Smooth muscle cell (in vitro differentiated cells): ENCODE data around the gene FAIM2. TPM values are rescaled to one million over a fixed set of nuclear protein-coding genes. Genes with fewer than 3 reads are reported as not detected.

ENCODE experiments used
- DNase-seq: peaks from one replicate; lab custom pipeline; 2025; ENCODE audit not compliant: unreplicated experiment; lab: John Stamatoyannopoulos, UW
- H2AFZ ChIP-seq: fragments of 200-600 bp; sonication (generic); 2 replicates; pipeline ENCODE4 v1.6.0; 2016; ENCODE audit warnings: antibody characterized with exemption, low read depth, mild to moderate bottlenecking
- H3F3A ChIP-seq: fragments of 200-600 bp; sonication (generic); 2 replicates; pipeline ENCODE4 v1.6.0; 2017; ENCODE audit warnings: antibody characterized with exemption, low read depth
- H3K27ac ChIP-seq: fragments of 200-600 bp; sonication (generic); 2 replicates; pipeline ENCODE4 v1.5.1; 2016; ENCODE audit warnings: low read depth, mild to moderate bottlenecking
- H3K27me3 ChIP-seq: fragments of 200-600 bp; sonication (generic); 2 replicates; pipeline ENCODE4 v1.6.1; 2016; ENCODE audit warnings: low read depth, mild to moderate bottlenecking
- H3K36me3 ChIP-seq: fragments of 200-600 bp; sonication (generic); 2 replicates; pipeline ENCODE4 v1.5.1; 2016; ENCODE audit warnings: low read depth
- H3K4me1 ChIP-seq: fragments of 200-600 bp; sonication (generic); 2 replicates; pipeline ENCODE4 v1.5.1; 2016; ENCODE audit warnings: low read depth
- H3K4me2 ChIP-seq: fragments of 200-600 bp; sonication (generic); 2 replicates; pipeline ENCODE4 v1.6.0; 2016; ENCODE audit warnings: mild to moderate bottlenecking
- H3K4me3 ChIP-seq: fragments of 200-600 bp; sonication (generic); 2 replicates; pipeline ENCODE4 v1.5.1; 2016; ENCODE audit warnings: mild to moderate bottlenecking
- H3K79me2 ChIP-seq: fragments of 200-600 bp; sonication (generic); 2 replicates; pipeline ENCODE4 v1.6.0; 2016; ENCODE audit warnings: low read depth, mild to moderate bottlenecking
- H3K9ac ChIP-seq: fragments of 200-600 bp; sonication (generic); 2 replicates; pipeline ENCODE4 v1.6.0; 2016; ENCODE audit warnings: low read depth
- H3K9me3 ChIP-seq: fragments of 200-600 bp; sonication (generic); replicated peaks from 2 replicates; pipeline ENCODE4 v1.5.1; 2016; ENCODE audit warnings: low read depth
- H4K20me1 ChIP-seq: fragments of 200-600 bp; sonication (generic); 2 replicates; pipeline ENCODE4 v1.6.0; 2016; ENCODE audit warnings: low read depth
- CTCF ChIP-seq: fragments of 200-600 bp; sonication (generic); IDR thresholded peaks from 2 replicates; pipeline ENCODE4 v1.5.1; 2017; ENCODE audit warnings: borderline replicate concordance, mild to moderate bottlenecking, antibody characterized with exemption; ENCODE audit not compliant: insufficient read depth, poor library complexity, severe bottlenecking
- WGBS: methylation state at CpG from one replicate; pipeline ENCODE4 v1.1.7; 2016; ENCODE audit warnings: low lambda C conversion rate; 5-methylcytosine and 5-hydroxymethylcytosine counted together
- polyA plus RNA-seq: library from polyadenylated mRNA; unstranded; fragments of >200 nt; fragmentation: Nextera tagmentation; extraction: Ambion mirVana; gene quantifications from 2 replicates; pipeline ENCODE4 v1.2.1, GENCODE V29; 2016
- total RNA-seq: library from RNA; depleted of rRNA; stranded (reverse); fragments of >200 nt; gene quantifications from 2 replicates; pipeline ENCODE4 v1.2.3, GENCODE V29; 2014

The FAIM2 gene
- total and polyA plus RNA-seq, 2 experiments from 2014 or later: 0.67 to 1.2 TPM

DNA sequence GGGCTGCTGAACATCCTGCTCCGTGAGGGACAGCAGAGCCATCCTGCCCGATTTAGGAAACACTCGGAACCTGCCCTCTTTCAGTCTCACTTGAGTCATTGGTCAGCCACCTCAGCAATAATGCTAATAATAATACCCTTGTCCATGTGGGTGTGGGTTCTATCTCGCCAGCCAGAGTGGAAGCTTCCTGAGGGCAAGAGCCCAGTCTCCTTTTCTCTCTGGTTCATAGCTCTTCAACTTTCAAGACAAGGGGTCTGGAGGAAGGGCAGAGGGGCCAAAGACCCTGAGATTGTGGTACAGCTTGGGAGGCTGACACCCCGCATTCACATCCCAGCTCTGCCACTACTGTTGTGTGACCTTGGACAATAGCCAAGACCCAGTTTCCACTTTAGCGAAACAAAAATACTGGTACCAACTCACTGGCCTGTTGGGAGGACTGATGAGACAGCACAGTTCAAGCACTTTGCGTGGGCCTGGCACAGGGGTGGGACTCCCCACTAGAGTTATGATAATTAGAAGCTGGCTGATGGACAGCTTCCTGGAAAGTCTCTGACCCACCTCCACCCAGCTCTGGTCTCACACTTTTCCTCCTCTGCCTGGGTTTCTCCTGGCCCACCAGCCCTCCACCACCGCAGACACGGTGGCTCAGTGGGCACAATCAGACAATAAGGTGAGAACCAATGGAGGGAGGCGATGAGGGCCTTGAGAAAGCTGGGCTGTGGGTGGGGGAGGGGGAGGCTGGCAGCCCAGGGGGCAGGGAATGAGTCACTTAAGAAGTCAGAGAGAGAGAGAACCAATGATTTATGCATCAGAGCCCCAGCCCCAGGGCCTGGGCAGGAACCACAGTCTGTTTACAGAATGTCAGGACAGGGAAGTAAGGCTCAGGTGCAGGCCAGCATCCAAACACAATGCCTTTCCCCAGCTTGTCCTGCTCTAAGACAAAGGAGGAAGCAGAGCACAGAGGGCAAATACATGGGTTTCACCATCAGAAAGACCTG lies 9.6 kb downstream of the FAIM2 start:
- WGBS: 92% methylated on average over 10 of the region's 10 CpGs
- no peaks in the 10 kb centered on the region for H3K79me2 ChIP-seq
- H3K27me3 ChIP-seq: no peaks in the 10 kb centered on the region
- no peaks in the 10 kb centered on the region for H3K36me3 ChIP-seq
- no peak overlapping the region for H2AFZ ChIP-seq
- H3K4me3 ChIP-seq: no peak overlapping the region
- H4K20me1 ChIP-seq: no peaks in the 10 kb centered on the region
- H3F3A ChIP-seq: no peaks in the 10 kb centered on the region
- TF ChIP-seq CTCF: no peak
- DNase-seq: no peak
- no peak overlapping the region for H3K4me2 ChIP-seq
- no peak overlapping the region for H3K9ac ChIP-seq
- peaks cover 5% of the 10 kb centered on the region for H3K4me1 ChIP-seq
- H3K9me3 ChIP-seq: no peaks in the 10 kb centered on the region
- no peak overlapping the region for H3K27ac ChIP-seq

- no peaks in the 10 kb centered on the region for H4K20me1 ChIP-seq
- H3K27me3 ChIP-seq: no peaks in the 10 kb centered on the region
- no peak overlapping the region for H2AFZ ChIP-seq
- no peaks in the 10 kb centered on the region for H3K9me3 ChIP-seq
- H3K79me2 ChIP-seq: no peaks in the 10 kb centered on the region
- H3K4me1 ChIP-seq: peaks cover 5% of the 10 kb centered on the region
- no peaks in the 10 kb centered on the region for H3K36me3 ChIP-seq
- no peak overlapping the region for H3K9ac ChIP-seq
- no peak for TF ChIP-seq CTCF
- H3K27ac ChIP-seq: no peak overlapping the region
- DNase-seq: no peak
- no peaks in the 10 kb centered on the region for H3F3A ChIP-seq
- no peak overlapping the region for H3K4me3 ChIP-seq
- WGBS: 71% methylated on average over 3 of the region's 3 CpGs
- no peak overlapping the region for H3K4me2 ChIP-seq
Measured at GRCh38 chr12:49892732-49893317, 10.9 kb downstream of the FAIM2 start.

GRCh38 chr12:49892084-49892731 lies 11.5 kb downstream of the FAIM2 start:
- Histone ChIP-seq H3K79me2 (no peaks in the 10 kb centered on the region), H4K20me1 (no peaks in the 10 kb centered on the region), H3K4me1 (peaks cover 5% of the 10 kb centered on the region), H3K27ac (no peak overlapping the region), H3F3A (no peaks in the 10 kb centered on the region), H3K27me3 (peaks cover under 1% of the 10 kb centered on the region), H3K4me3 (no peak overlapping the region), H3K9me3 (no peaks in the 10 kb centered on the region), H3K4me2 (no peak overlapping the region), H3K9ac (no peak overlapping the region), H2AFZ (no peak overlapping the region), H3K36me3 (no peaks in the 10 kb centered on the region)
- no peak for DNase-seq
- TF ChIP-seq CTCF: no peak
- 79% methylated on average over 10 of the region's 10 CpGs for WGBS
